Endothelial cell of umbilical vein (primary cell): ENCODE measurements around the gene TROAP. TPM values are rescaled to one million over a fixed set of nuclear protein-coding genes. Genes with fewer than 3 reads are reported as not detected.

Source experiments
- Bru-seq: library from RNA; stranded (reverse); fragments of 400-500 nt; gene quantifications from one replicate; lab custom pipeline; 2021; lab: Mats Ljungman, UMichigan
- BruChase-seq, 2 experiments: library from RNA; stranded (reverse); fragments of 400-500 nt; gene quantifications; one replicate each; lab custom pipeline; 2021; lab: Mats Ljungman, UMichigan
- BruUV-seq: library from RNA; stranded (reverse); fragments of 400-500 nt; replicated peaks from 2 replicates; lab custom pipeline; 2021; lab: Mats Ljungman, UMichigan
- CTCF ChIA-PET: fragments of 300-600, 350-600 bp; sonication (Branson Sonifier 250); formaldehyde crosslinking; loops from one replicate; lab custom pipeline; 2021; ENCODE audit warnings: antibody characterized with exemption, inconsistent platforms; lab: Charles Lee
- POLR2A ChIA-PET: fragments of 300-600, 350-600 bp; sonication (Branson Sonifier 250); formaldehyde crosslinking; loops from one replicate; lab custom pipeline; 2021; ENCODE audit warnings: antibody characterized with exemption, inconsistent platforms; lab: Charles Lee
- DNase-seq: peaks from one replicate; pipeline ENCODE4 v3.0.0-alpha.2; 2011; ENCODE audit warnings: low read depth, low spot score
- FAIRE-seq: peaks from 2 replicates; lab custom pipeline; 2011; peaks lifted over from hg19 to GRCh38; lab: Jason Lieb, UNC
- H2AFZ ChIP-seq: 2 replicates; pipeline ENCODE4 v1.6.0; 2012; ENCODE audit warnings: low read depth, low read length, control low read depth, inconsistent platforms
- H3K27ac ChIP-seq: 2 replicates; pipeline ENCODE4 v1.5.1; 2011; ENCODE audit warnings: low read depth, mild to moderate bottlenecking, control low read depth, low read length, moderate library complexity; ENCODE audit not compliant: insufficient read depth
- H3K27me3 ChIP-seq, 2 experiments: 2 replicates each; pipeline versions ENCODE4 v1.6.0 to v1.6.1; 2011; ENCODE audit warnings: low read length in 2 of 2, mixed read lengths in 1 of 2; ENCODE audit not compliant: control insufficient read depth in 2 of 2, insufficient read depth in 2 of 2
- H3K36me3 ChIP-seq, 2 experiments: 2 replicates in 1 of 2; 3 replicates in 1 of 2; pipeline ENCODE4 v1.5.1; 2011; ENCODE audit warnings: low read length in 2 of 2, mild to moderate bottlenecking in 1 of 2, moderate library complexity in 1 of 2; ENCODE audit not compliant: control insufficient read depth in 2 of 2, insufficient read depth in 2 of 2; ENCODE audit errors: extremely low read depth in 1 of 2
- H3K4me1 ChIP-seq: 3 replicates; pipeline ENCODE4 v1.5.1; 2011; ENCODE audit warnings: mild to moderate bottlenecking, low read length; ENCODE audit not compliant: control insufficient read depth, insufficient read depth; ENCODE audit errors: extremely low read depth
- H3K4me2 ChIP-seq: 2 replicates; pipeline ENCODE4 v1.6.1; 2011; ENCODE audit warnings: low read length, control low read depth, mixed read lengths; ENCODE audit not compliant: insufficient read depth
- H3K4me3 ChIP-seq, 3 experiments: fragments of 200-600 bp in 1 of 3; sonication (generic), shearing (Covaris generic) in 1 of 3; replicated peaks in 1 of 3; 2 replicates each; pipeline ENCODE4 v1.5.1; 2011 to 2016; ENCODE audit warnings: control low read depth in 3 of 3, low read length in 3 of 3, mild to moderate bottlenecking in 2 of 3, inconsistent platforms in 1 of 3, low read depth in 1 of 3, moderate library complexity in 1 of 3; ENCODE audit not compliant: insufficient read depth in 1 of 3
- H3K79me2 ChIP-seq: 2 replicates; pipeline ENCODE4 v1.6.0; 2012; ENCODE audit warnings: low read length, inconsistent platforms; ENCODE audit not compliant: control insufficient read depth, insufficient read depth
- H3K9ac ChIP-seq: replicated peaks from 2 replicates; pipeline ENCODE3; 2011; ENCODE audit warnings: low read length, control low read depth; ENCODE audit not compliant: insufficient read depth; ENCODE audit errors: extremely low read depth
- H3K9me1 ChIP-seq: replicated peaks from 3 replicates; pipeline ENCODE4 v1.6.0; 2011; ENCODE audit warnings: mild to moderate bottlenecking, low read length; ENCODE audit not compliant: control insufficient read depth, insufficient read depth; ENCODE audit errors: extremely low read depth
- H3K9me3 ChIP-seq: replicated peaks from 2 replicates; pipeline ENCODE4 v1.5.1; 2012; ENCODE audit warnings: low read length, inconsistent platforms; ENCODE audit not compliant: control insufficient read depth, insufficient read depth
- H4K20me1 ChIP-seq: replicated peaks from 2 replicates; pipeline ENCODE3; 2011; ENCODE audit warnings: mild to moderate bottlenecking, low read length; ENCODE audit not compliant: control insufficient read depth, insufficient read depth; ENCODE audit errors: extremely low read depth
- GATA2 ChIP-seq: IDR thresholded peaks from 2 replicates; pipeline ENCODE4 v1.7.0; 2011; ENCODE audit warnings: low read depth, mild to moderate bottlenecking, moderate library complexity, mixed read lengths, low read length; ENCODE audit not compliant: insufficient read length, insufficient read depth
- POLR2A ChIP-seq: IDR thresholded peaks from 2 replicates; pipeline ENCODE4 v1.6.1; 2012; ENCODE audit warnings: low read depth, mild to moderate bottlenecking, control low read depth, low read length
- POLR2AphosphoS5 ChIP-seq: IDR thresholded peaks from 2 replicates; pipeline ENCODE4 v1.6.1; 2012; ENCODE audit warnings: low read depth, mild to moderate bottlenecking, control low read depth, low read length, moderate library complexity; ENCODE audit not compliant: insufficient read depth
- dilution Hi-C: fragments of 300-500 bp; cut with MboI; formaldehyde crosslinking; loops from one replicate; pipeline ENCODE4 v1.15.0; 2019; ENCODE audit warnings: low sequenced_read_pairs; ENCODE audit not compliant: extremely low pct_ligation_motif_present
- intact Hi-C: fragments of 100-400 bp; cut with micrococcal nuclease; formaldehyde crosslinking; loops from one replicate; pipeline ENCODE4 v1.10.0; 2022
- long read RNA-seq: library from polyadenylated mRNA; stranded (forward); transcript quantifications from one replicate; pipeline ENCODE4 v2.0.0, GENCODE V29; 2021
- polyA minus RNA-seq, 3 experiments: library from RNA; depleted of rRNA, polyadenylated mRNA; stranded (reverse); fragments of >200 nt; gene quantifications; 1 replicate in 1 of 3; 2 replicates in 2 of 3; pipeline ENCODE4 v1.2.3, GENCODE V29; 2011
- polyA plus RNA-seq, 4 experiments: library from polyadenylated mRNA; depleted of rRNA in 3 of 4; stranded (reverse) in 3 of 4; unstranded in 1 of 4; fragments of >200 nt; gene quantifications; 2 replicates each; pipeline versions ENCODE4 v1.2.1 to v1.2.3, GENCODE V29; 2011 to 2012; ENCODE audit warnings: missing spikeins in 1 of 4
- total RNA-seq: library from RNA; stranded (reverse); gene quantifications from 2 replicates; pipeline ENCODE4 v1.2.3, GENCODE V29; 2021

TROAP gene, protein sequence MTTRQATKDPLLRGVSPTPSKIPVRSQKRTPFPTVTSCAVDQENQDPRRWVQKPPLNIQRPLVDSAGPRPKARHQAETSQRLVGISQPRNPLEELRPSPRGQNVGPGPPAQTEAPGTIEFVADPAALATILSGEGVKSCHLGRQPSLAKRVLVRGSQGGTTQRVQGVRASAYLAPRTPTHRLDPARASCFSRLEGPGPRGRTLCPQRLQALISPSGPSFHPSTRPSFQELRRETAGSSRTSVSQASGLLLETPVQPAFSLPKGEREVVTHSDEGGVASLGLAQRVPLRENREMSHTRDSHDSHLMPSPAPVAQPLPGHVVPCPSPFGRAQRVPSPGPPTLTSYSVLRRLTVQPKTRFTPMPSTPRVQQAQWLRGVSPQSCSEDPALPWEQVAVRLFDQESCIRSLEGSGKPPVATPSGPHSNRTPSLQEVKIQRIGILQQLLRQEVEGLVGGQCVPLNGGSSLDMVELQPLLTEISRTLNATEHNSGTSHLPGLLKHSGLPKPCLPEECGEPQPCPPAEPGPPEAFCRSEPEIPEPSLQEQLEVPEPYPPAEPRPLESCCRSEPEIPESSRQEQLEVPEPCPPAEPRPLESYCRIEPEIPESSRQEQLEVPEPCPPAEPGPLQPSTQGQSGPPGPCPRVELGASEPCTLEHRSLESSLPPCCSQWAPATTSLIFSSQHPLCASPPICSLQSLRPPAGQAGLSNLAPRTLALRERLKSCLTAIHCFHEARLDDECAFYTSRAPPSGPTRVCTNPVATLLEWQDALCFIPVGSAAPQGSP
- total RNA-seq = 62.4 and 68.6 TPM in 2 replicates
- polyA plus RNA-seq = 27.3 and 31.7 TPM in 2 replicates
- polyA plus RNA-seq (2011; cell fraction: cytosol; rRNA removed) = 47.3 and 53.1 TPM in 2 replicates
- 127 and 133 TPM in 2 replicates for polyA plus RNA-seq (2011; cell fraction: nucleus; rRNA removed)
- 21.3 and 57.6 TPM in 2 replicates for polyA plus RNA-seq (2012)
- polyA minus RNA-seq = 20.6 and 29.7 TPM in 2 replicates
- polyA minus RNA-seq (2011; cell fraction: cytosol; rRNA and poly(A)+ RNA removed) = 41.8 TPM
- polyA minus RNA-seq (2011; cell fraction: nucleus; rRNA and poly(A)+ RNA removed) = 34.9 and 40.2 TPM in 2 replicates
- percentile 70 among the genes with signal in this experiment for Bru-seq, nascent RNA
- BruChase-seq, experiment 1, labeled RNA remaining after a 6-hour chase = percentile 82 among the genes with signal in this experiment
- BruChase-seq, experiment 2, labeled RNA remaining after a 2-hour chase = percentile 78 among the genes with signal in this experiment
- long read RNA-seq, transcript TROAP-207 (4 exons, 623 nt) = major isoform, 20 of 116 reads
- long read RNA-seq, transcript TROAP-202 (4 exons, 675 nt) = minor isoform, 13 of 116 reads
- long read RNA-seq, transcript TROAP-213 (3 exons, 778 nt) = minor isoform, 8 of 116 reads
- long read RNA-seq, transcript TROAP-201 (15 exons, 2,527 nt) = minor isoform, 14 of 116 reads
- long read RNA-seq, partial matches to known transcripts = 22 of 116 reads
- long read RNA-seq, other reads (novel, unspliced or antisense) = 36 of 116 reads

DNA sequence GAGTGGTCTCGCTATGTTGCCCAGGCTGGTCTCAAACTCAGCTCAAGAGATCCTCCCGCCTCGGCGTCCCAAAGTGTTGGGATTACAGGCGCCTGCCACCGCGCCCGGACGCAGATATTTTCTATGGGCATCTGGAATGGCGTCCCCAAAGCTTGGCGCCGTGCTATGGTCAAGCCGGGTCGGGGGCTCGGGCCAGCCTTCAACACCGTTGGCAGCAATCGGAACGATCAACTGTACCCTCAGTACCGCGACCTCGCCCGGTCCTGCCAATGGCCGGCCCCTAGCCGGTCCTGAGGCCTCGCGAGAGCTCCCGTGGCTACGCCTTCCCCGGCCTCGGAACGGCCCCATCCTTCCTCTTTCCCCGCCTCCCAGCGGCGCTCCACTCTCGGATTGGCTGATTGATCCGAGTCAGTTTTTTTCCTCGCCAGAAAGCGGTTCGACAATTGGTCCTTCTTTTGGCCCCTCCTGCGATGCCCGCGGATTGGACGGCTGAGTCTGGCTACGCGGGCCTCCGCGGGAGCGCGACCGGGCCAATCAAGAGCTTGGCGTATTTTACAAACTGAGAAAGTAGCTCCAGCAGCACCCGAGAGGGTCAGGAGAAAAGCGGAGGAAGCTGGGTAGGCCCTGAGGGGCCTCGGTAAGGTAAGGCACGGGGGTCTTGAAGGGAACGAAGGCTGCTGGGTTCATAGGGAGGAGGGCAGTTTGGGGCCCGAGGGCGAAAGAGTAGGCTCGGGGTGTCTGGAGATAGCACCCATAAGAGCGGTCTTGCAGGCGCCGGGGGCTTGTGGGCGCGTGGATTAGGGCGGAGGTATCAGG, at the start of gene TROAP:
Gene TROAP, plus strand, starts transcription at position 548 of the 816 bp plus-strand sequence. CDS start 354 bp downstream, outside the sequence.
- Histone ChIP-seq H3K27me3 (no peaks in the 10 kb centered on the region), H3K27ac (peak within 1 kb of the TSS; percentile 58), H4K20me1 (no peaks in the 10 kb centered on the region), H3K36me3 (peaks cover 0 to 3% of the 10 kb centered on the region in 2 experiments), H2AFZ (peak within 1 kb of the TSS; percentile 95), H3K9me1 (no peaks in the 10 kb centered on the region), H3K4me1 (peaks cover 12% of the 10 kb centered on the region), H3K79me2 (peaks cover 11% of the 10 kb centered on the region), H3K9me3 (no peaks in the 10 kb centered on the region), H3K4me3 (peak within 1 kb of the TSS; percentile 59 to 90 (median 73)), H3K9ac (peak within 1 kb of the TSS; percentile 86), H3K4me2 (peak within 1 kb of the TSS; percentile 96)
- DNase-seq (peak; percentile 99), FAIRE-seq (peak; percentile 99)
- dilution Hi-C loops = no loop called here
- ChIA-PET POLR2A (interaction anchor here (0.5 to 1.5 kb wide), 6 partner anchors 9 to 54 kb away, joined by 3 to 7 read pairs (median 4); partner anchors contain the start of genes C1QL4 and SPATS2), CTCF (interaction anchor here (0.6 to 4.9 kb wide), 15 partner anchors 9 to 1835 kb away, joined by 3 to 43 read pairs (median 5); partner anchors contain the start of gene DNAJC22)
- no TSS peak for BruUV-seq
- TF ChIP-seq POLR2A (peak; percentile 52), GATA2 (no peak), POLR2AphosphoS5 (peak; percentile 83)
- intact Hi-C loops = loop anchor here (1.0 kb wide), 1 partner anchor 19 kb away; no protein-coding TSS in a partner anchor
